Endothelial cell of umbilical vein (primary cell): ENCODE measurements around the gene SYNPO2. TPM values are rescaled to one million over a fixed set of nuclear protein-coding genes. Genes with fewer than 3 reads are reported as not detected.

Experiments used
- BruUV-seq: library from RNA; stranded (reverse); fragments of 400-500 nt; replicated peaks from 2 replicates; lab custom pipeline; 2021; lab: Mats Ljungman, UMichigan
- CTCF ChIA-PET: fragments of 300-600, 350-600 bp; sonication (Branson Sonifier 250); formaldehyde crosslinking; loops from one replicate; lab custom pipeline; 2021; ENCODE audit warnings: antibody characterized with exemption, inconsistent platforms; lab: Charles Lee
- POLR2A ChIA-PET: fragments of 300-600, 350-600 bp; sonication (Branson Sonifier 250); formaldehyde crosslinking; loops from one replicate; lab custom pipeline; 2021; ENCODE audit warnings: antibody characterized with exemption, inconsistent platforms; lab: Charles Lee
- DNase-seq: peaks from one replicate; pipeline ENCODE4 v3.0.0-alpha.2; 2011; ENCODE audit warnings: low read depth, low spot score
- FAIRE-seq: peaks from 2 replicates; lab custom pipeline; 2011; peaks lifted over from hg19 to GRCh38; lab: Jason Lieb, UNC
- H2AFZ ChIP-seq: 2 replicates; pipeline ENCODE4 v1.6.0; 2012; ENCODE audit warnings: low read depth, low read length, control low read depth, inconsistent platforms
- H3K27ac ChIP-seq: 2 replicates; pipeline ENCODE4 v1.5.1; 2011; ENCODE audit warnings: low read depth, mild to moderate bottlenecking, control low read depth, low read length, moderate library complexity; ENCODE audit not compliant: insufficient read depth
- H3K27me3 ChIP-seq, 2 experiments: 2 replicates each; pipeline versions ENCODE4 v1.6.0 to v1.6.1; 2011; ENCODE audit warnings: low read length in 2 of 2, mixed read lengths in 1 of 2; ENCODE audit not compliant: control insufficient read depth in 2 of 2, insufficient read depth in 2 of 2
- H3K36me3 ChIP-seq, 2 experiments: 2 replicates in 1 of 2; 3 replicates in 1 of 2; pipeline ENCODE4 v1.5.1; 2011; ENCODE audit warnings: low read length in 2 of 2, mild to moderate bottlenecking in 1 of 2, moderate library complexity in 1 of 2; ENCODE audit not compliant: control insufficient read depth in 2 of 2, insufficient read depth in 2 of 2; ENCODE audit errors: extremely low read depth in 1 of 2
- H3K4me1 ChIP-seq: 3 replicates; pipeline ENCODE4 v1.5.1; 2011; ENCODE audit warnings: mild to moderate bottlenecking, low read length; ENCODE audit not compliant: control insufficient read depth, insufficient read depth; ENCODE audit errors: extremely low read depth
- H3K4me2 ChIP-seq: 2 replicates; pipeline ENCODE4 v1.6.1; 2011; ENCODE audit warnings: low read length, control low read depth, mixed read lengths; ENCODE audit not compliant: insufficient read depth
- H3K4me3 ChIP-seq, 3 experiments: fragments of 200-600 bp in 1 of 3; sonication (generic), shearing (Covaris generic) in 1 of 3; replicated peaks in 1 of 3; 2 replicates each; pipeline ENCODE4 v1.5.1; 2011 to 2016; ENCODE audit warnings: control low read depth in 3 of 3, low read length in 3 of 3, mild to moderate bottlenecking in 2 of 3, inconsistent platforms in 1 of 3, low read depth in 1 of 3, moderate library complexity in 1 of 3; ENCODE audit not compliant: insufficient read depth in 1 of 3
- H3K79me2 ChIP-seq: 2 replicates; pipeline ENCODE4 v1.6.0; 2012; ENCODE audit warnings: low read length, inconsistent platforms; ENCODE audit not compliant: control insufficient read depth, insufficient read depth
- H3K9ac ChIP-seq: replicated peaks from 2 replicates; pipeline ENCODE3; 2011; ENCODE audit warnings: low read length, control low read depth; ENCODE audit not compliant: insufficient read depth; ENCODE audit errors: extremely low read depth
- H3K9me1 ChIP-seq: replicated peaks from 3 replicates; pipeline ENCODE4 v1.6.0; 2011; ENCODE audit warnings: mild to moderate bottlenecking, low read length; ENCODE audit not compliant: control insufficient read depth, insufficient read depth; ENCODE audit errors: extremely low read depth
- H3K9me3 ChIP-seq: replicated peaks from 2 replicates; pipeline ENCODE4 v1.5.1; 2012; ENCODE audit warnings: low read length, inconsistent platforms; ENCODE audit not compliant: control insufficient read depth, insufficient read depth
- H4K20me1 ChIP-seq: replicated peaks from 2 replicates; pipeline ENCODE3; 2011; ENCODE audit warnings: mild to moderate bottlenecking, low read length; ENCODE audit not compliant: control insufficient read depth, insufficient read depth; ENCODE audit errors: extremely low read depth
- EZH2 ChIP-seq: IDR thresholded peaks from 2 replicates; pipeline ENCODE4 v1.6.1; 2012; ENCODE audit warnings: borderline replicate concordance, low read depth, mild to moderate bottlenecking, moderate library complexity, low read length, inconsistent platforms; ENCODE audit not compliant: severe bottlenecking
- FOS ChIP-seq: IDR thresholded peaks from 2 replicates; pipeline ENCODE4 v1.6.1; 2011; ENCODE audit warnings: mild to moderate bottlenecking, low read length, moderate library complexity, borderline replicate concordance; ENCODE audit not compliant: insufficient read depth
- GATA2 ChIP-seq: IDR thresholded peaks from 2 replicates; pipeline ENCODE4 v1.7.0; 2011; ENCODE audit warnings: low read depth, mild to moderate bottlenecking, moderate library complexity, mixed read lengths, low read length; ENCODE audit not compliant: insufficient read length, insufficient read depth
- JUN ChIP-seq: IDR thresholded peaks from 2 replicates; pipeline ENCODE4 v1.6.1; 2011; ENCODE audit warnings: borderline replicate concordance, low read depth; ENCODE audit not compliant: insufficient read length, insufficient read depth
- MYC ChIP-seq: IDR thresholded peaks from one replicate; pipeline ENCODE4 v1.6.1; 2011; ENCODE audit warnings: mild to moderate bottlenecking, low read depth, low read length
- POLR2A ChIP-seq: IDR thresholded peaks from 2 replicates; pipeline ENCODE4 v1.6.1; 2012; ENCODE audit warnings: low read depth, mild to moderate bottlenecking, control low read depth, low read length
- POLR2AphosphoS5 ChIP-seq: IDR thresholded peaks from 2 replicates; pipeline ENCODE4 v1.6.1; 2012; ENCODE audit warnings: low read depth, mild to moderate bottlenecking, control low read depth, low read length, moderate library complexity; ENCODE audit not compliant: insufficient read depth
- dilution Hi-C: fragments of 300-500 bp; cut with MboI; formaldehyde crosslinking; loops from one replicate; pipeline ENCODE4 v1.15.0; 2019; ENCODE audit warnings: low sequenced_read_pairs; ENCODE audit not compliant: extremely low pct_ligation_motif_present
- intact Hi-C: fragments of 100-400 bp; cut with micrococcal nuclease; formaldehyde crosslinking; loops from one replicate; pipeline ENCODE4 v1.10.0; 2022
- polyA plus RNA-seq, 4 experiments: library from polyadenylated mRNA; depleted of rRNA in 3 of 4; stranded (reverse) in 3 of 4; unstranded in 1 of 4; fragments of >200 nt; gene quantifications; 2 replicates each; pipeline versions ENCODE4 v1.2.1 to v1.2.3, GENCODE V29; 2011 to 2012; ENCODE audit warnings: missing spikeins in 1 of 4
- total RNA-seq: library from RNA; stranded (reverse); gene quantifications from 2 replicates; pipeline ENCODE4 v1.2.3, GENCODE V29; 2021
- TF ChIP-seq, protein P1 (sequence below): IDR thresholded peaks from 2 replicates; pipeline ENCODE4 v1.6.1; 2011; ENCODE audit not compliant: insufficient read depth, insufficient read length
- TF ChIP-seq, protein P2 (sequence below), 2 donors: IDR thresholded peaks; 1 replicate in 1 of 2; 2 replicates in 1 of 2; pipeline ENCODE4 v1.5.1; 2011; ENCODE audit warnings: low read length in 2 of 2, mild to moderate bottlenecking in 2 of 2, moderate library complexity in 2 of 2, control low read depth in 1 of 2, inconsistent platforms in 1 of 2, low read depth in 1 of 2; ENCODE audit not compliant: insufficient read depth in 1 of 2; ENCODE audit errors: extremely low read depth in 1 of 2

Gene SYNPO2
- total and polyA plus RNA-seq, 2 donors (not counting 3 experiments of a cell fraction or from before 2014, with no cell fraction given), result 0.06 to 0.13 TPM

DNA sequence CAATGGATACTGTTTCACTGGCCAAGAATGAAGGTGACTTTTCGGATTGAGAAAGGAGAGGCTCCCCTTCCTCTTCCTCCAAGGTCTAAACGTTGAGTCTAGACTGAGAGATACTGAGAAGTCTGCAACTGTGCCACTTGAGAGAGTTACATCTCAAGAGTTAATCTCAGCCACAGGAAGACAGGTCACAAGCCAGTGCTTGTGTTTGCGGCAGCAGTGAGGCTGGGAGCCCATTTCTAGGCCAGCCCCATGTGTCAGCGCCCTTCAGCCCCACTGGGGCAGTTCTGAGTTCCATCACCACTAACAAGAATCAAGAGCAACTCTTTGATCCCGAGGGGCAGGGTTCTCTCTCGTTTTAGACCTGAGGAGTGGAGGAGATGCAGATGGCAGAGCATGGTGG is 45.4 kb upstream of the SYNPO2 start:
- intact Hi-C loops, result no loop called here
- TF ChIP-seq FOS (no peak), GATA2 (no peak), JUN (no peak), POLR2AphosphoS5 (no peak), POLR2A (no peak), EZH2 (no peak), MYC (no peak)
- TF ChIP-seq, protein P1, sequence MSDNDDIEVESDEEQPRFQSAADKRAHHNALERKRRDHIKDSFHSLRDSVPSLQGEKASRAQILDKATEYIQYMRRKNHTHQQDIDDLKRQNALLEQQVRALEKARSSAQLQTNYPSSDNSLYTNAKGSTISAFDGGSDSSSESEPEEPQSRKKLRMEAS, result no peak
- TF ChIP-seq, protein P2, sequence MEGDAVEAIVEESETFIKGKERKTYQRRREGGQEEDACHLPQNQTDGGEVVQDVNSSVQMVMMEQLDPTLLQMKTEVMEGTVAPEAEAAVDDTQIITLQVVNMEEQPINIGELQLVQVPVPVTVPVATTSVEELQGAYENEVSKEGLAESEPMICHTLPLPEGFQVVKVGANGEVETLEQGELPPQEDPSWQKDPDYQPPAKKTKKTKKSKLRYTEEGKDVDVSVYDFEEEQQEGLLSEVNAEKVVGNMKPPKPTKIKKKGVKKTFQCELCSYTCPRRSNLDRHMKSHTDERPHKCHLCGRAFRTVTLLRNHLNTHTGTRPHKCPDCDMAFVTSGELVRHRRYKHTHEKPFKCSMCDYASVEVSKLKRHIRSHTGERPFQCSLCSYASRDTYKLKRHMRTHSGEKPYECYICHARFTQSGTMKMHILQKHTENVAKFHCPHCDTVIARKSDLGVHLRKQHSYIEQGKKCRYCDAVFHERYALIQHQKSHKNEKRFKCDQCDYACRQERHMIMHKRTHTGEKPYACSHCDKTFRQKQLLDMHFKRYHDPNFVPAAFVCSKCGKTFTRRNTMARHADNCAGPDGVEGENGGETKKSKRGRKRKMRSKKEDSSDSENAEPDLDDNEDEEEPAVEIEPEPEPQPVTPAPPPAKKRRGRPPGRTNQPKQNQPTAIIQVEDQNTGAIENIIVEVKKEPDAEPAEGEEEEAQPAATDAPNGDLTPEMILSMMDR (IDR thresholded peaks at IDR 0.05; ENCODE audit: extremely low read depth in 1 of 2, insufficient read depth in 1 of 2, low read depth in 1 of 2, low read length in 2 of 2), result no peak

More for the DNA sequence above, 45.4 kb upstream of the SYNPO2 start:
- Histone ChIP-seq H3K79me2 (no peaks in the 10 kb centered on the region), H3K4me3 (no peak overlapping the region), H3K27ac (no peak overlapping the region), H3K4me2 (no peak overlapping the region), H4K20me1 (no peaks in the 10 kb centered on the region), H3K36me3 (no peaks in the 10 kb centered on the region), H2AFZ (no peak overlapping the region), H3K9me3 (no peaks in the 10 kb centered on the region), H3K4me1 (peaks cover 15% of the 10 kb centered on the region), H3K27me3 (no peaks in the 10 kb centered on the region), H3K9ac (no peak overlapping the region), H3K9me1 (no peaks in the 10 kb centered on the region)
- ChIA-PET CTCF (interaction anchor here (1.5 kb wide), 1 partner anchor 21 kb away, joined by 3 read pairs; no protein-coding TSS in a partner anchor), POLR2A (no interaction called here)
- FAIRE-seq (no peak), DNase-seq (no peak)
- dilution Hi-C loops, result no loop called here
- no TSS peak for BruUV-seq
